Prostate gland (tissue), 2 donors: ENCODE results near the gene C16orf82. TPM values are rescaled to one million over a fixed set of nuclear protein-coding genes. Genes with fewer than 3 reads are reported as not detected.

Experiments
- DNase-seq: peaks from one replicate; pipeline ENCODE4 v3.0.0-alpha.2; 2019; ENCODE audit warnings: low spot score
- H3K27ac ChIP-seq, 2 donors: fragments of 200-600 bp; sonication (generic); 2 replicates each; pipeline ENCODE4 v1.5.1; 2017 to 2019
- H3K27me3 ChIP-seq: fragments of 200-600 bp; sonication (generic); replicated peaks from 2 replicates; pipeline ENCODE4 v1.5.1; 2019; ENCODE audit not compliant: insufficient read depth
- H3K36me3 ChIP-seq, 2 donors: fragments of 200-600 bp; sonication (generic); 1 replicate in 1 of 2; 2 replicates in 1 of 2; pipeline versions ENCODE4 v1.5.1 to v1.8.1; 2017 to 2019
- H3K4me1 ChIP-seq: fragments of 200-600 bp; sonication (generic); replicated peaks from 2 replicates; pipeline ENCODE4 v1.5.1; 2019
- H3K4me3 ChIP-seq, 2 donors: fragments of 200-600 bp; sonication (generic); 2 replicates each; pipeline ENCODE4 v1.5.1; 2017 to 2019
- H3K9me3 ChIP-seq: fragments of 200-600 bp; sonication (generic); 2 replicates; pipeline ENCODE4 v1.5.1; 2017
- POLR2A ChIP-seq: fragments of 450-650 bp; IDR thresholded peaks from one replicate; pipeline ENCODE4 v1.6.1; 2016; ENCODE audit warnings: antibody characterized with exemption, mild to moderate bottlenecking
- POLR2AphosphoS5 ChIP-seq: sonication (generic); formaldehyde crosslinking; IDR thresholded peaks from one replicate; pipeline ENCODE4 v1.6.1; 2017; ENCODE audit warnings: antibody characterized with exemption
- WGBS: methylation state at CpG from one replicate; pipeline ENCODE4 v1.1.5; 2018; 5-methylcytosine and 5-hydroxymethylcytosine counted together
- intact Hi-C: fragments of 100-400 bp; cut with DNase I; formaldehyde crosslinking; loops from one replicate; pipeline ENCODE4 v1.14.2; 2022
- total RNA-seq, 2 donors: library from RNA; depleted of rRNA; stranded (reverse); fragments of >200 nt; gene quantifications; one replicate each; pipeline ENCODE4 v1.1.0, GENCODE V29; 2016
- TF ChIP-seq, protein P1 (sequence below), 4 experiments: fragments of 200-600 bp in 2 of 4; fragments of 450-650 bp in 2 of 4; sonication (generic) in 2 of 4; IDR thresholded peaks; 1 replicate in 3 of 4; 2 replicates in 1 of 4; pipeline ENCODE4 v1.5.1; 2016 to 2019; ENCODE audit warnings: antibody characterized with exemption in 4 of 4, mild to moderate bottlenecking in 2 of 4, moderate library complexity in 2 of 4

C16orf82 gene
- total RNA-seq, 2 donors from 2014 or later, result 15.6 TPM; not detected in 1

DNA sequence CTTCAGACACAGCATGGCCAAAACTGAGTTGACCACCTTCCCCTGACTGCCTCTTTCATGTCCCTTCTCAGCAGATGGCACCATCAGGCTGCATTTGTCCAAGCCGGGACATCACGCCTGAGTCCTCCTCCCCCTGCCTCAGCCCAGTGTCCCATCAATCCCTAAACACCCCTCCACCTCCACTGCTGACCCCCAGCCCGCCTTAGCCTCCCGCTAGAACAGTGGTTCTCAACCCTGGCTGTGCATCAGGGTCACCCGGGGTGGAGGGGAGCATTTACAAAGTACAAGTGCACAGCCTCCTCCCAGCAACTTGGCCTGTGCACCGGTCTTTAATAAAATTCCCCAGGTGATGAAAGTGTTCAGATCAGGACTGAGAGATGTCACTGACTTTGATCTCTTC, 4.0 kb downstream of the C16orf82 start:
- TF ChIP-seq, protein P1, sequence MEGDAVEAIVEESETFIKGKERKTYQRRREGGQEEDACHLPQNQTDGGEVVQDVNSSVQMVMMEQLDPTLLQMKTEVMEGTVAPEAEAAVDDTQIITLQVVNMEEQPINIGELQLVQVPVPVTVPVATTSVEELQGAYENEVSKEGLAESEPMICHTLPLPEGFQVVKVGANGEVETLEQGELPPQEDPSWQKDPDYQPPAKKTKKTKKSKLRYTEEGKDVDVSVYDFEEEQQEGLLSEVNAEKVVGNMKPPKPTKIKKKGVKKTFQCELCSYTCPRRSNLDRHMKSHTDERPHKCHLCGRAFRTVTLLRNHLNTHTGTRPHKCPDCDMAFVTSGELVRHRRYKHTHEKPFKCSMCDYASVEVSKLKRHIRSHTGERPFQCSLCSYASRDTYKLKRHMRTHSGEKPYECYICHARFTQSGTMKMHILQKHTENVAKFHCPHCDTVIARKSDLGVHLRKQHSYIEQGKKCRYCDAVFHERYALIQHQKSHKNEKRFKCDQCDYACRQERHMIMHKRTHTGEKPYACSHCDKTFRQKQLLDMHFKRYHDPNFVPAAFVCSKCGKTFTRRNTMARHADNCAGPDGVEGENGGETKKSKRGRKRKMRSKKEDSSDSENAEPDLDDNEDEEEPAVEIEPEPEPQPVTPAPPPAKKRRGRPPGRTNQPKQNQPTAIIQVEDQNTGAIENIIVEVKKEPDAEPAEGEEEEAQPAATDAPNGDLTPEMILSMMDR (IDR thresholded peaks at IDR 0.05), result no peak
- TF ChIP-seq POLR2AphosphoS5 (no peak), POLR2A (no peak)
- Histone ChIP-seq H3K27ac (no peak overlapping the region), H3K4me1 (no peaks in the 10 kb centered on the region), H3K27me3 (no peaks in the 10 kb centered on the region), H3K36me3 (no peaks in the 10 kb centered on the region), H3K4me3 (no peak overlapping the region), H3K9me3 (no peaks in the 10 kb centered on the region)
- WGBS, result 83% methylated on average over 6 of the region's 6 CpGs
- intact Hi-C loops, result no loop called here
- DNase-seq, result no peak

DNA sequence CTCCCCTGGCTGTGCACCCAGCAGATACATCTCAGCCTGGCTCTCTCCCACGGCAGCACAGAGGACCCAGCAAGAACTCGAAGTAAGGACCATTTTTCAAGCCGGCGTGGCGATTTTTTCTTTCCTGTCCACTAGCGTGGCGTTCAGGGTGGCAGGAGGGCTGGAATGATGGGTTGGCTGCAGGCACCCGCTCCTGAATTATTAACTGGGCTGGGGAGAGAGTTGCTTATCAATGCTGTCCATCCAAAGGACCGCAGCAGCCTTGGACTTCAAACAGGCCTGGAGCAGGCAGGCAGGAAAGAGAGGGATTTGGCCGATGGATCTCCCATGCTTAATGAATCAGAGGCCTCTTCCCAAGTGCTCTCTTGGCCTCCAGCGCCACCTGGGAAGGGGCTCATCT, 7.0 kb downstream of the C16orf82 start:
- H3K9me3 ChIP-seq, result no peaks in the 10 kb centered on the region
- no peaks in the 10 kb centered on the region for H3K27me3 ChIP-seq
- H3K4me1 ChIP-seq, result no peaks in the 10 kb centered on the region
- no peaks in the 10 kb centered on the region for H3K36me3 ChIP-seq
- 84% methylated on average over 11 of the region's 11 CpGs for WGBS
- no peak for DNase-seq
- H3K27ac ChIP-seq, result no peak overlapping the region
- intact Hi-C loops, result no loop called here
- TF ChIP-seq, protein P1 (IDR thresholded peaks at IDR 0.05), result no peak
- TF ChIP-seq POLR2A (no peak), POLR2AphosphoS5 (no peak)
- H3K4me3 ChIP-seq, result no peak overlapping the region

DNA sequence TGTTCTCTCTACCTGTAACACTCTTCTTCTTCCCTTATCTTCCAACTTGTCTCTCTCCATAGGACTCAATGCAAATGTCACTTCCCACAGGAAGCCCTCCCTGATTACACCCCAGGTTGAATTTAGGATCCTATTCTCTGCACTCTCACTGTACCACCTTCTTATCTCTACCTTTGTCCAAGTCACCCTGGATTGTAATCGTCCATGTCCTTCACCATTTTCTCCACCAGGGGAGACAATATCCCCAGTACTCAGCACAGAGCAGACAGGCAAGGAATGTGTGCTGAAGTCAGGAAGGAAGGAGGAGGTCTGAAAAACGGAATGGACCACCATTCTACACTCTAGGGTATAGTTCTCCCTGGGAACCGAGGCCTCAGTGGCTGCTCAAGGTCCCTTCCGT, 14.2 kb downstream of the C16orf82 start:
- DNase-seq, result no peak
- TF ChIP-seq, protein P1 (IDR thresholded peaks at IDR 0.05), result no peak
- TF ChIP-seq POLR2A (no peak), POLR2AphosphoS5 (no peak)
- 24% methylated on average over 4 of the region's 4 CpGs for WGBS
- no peak overlapping the region for H3K4me3 ChIP-seq
- H3K27me3 ChIP-seq, result peaks cover 4% of the 10 kb centered on the region
- H3K36me3 ChIP-seq, result no peaks in the 10 kb centered on the region
- H3K4me1 ChIP-seq, result no peaks in the 10 kb centered on the region
- intact Hi-C loops, result no loop called here
- H3K27ac ChIP-seq, result no peak overlapping the region
- H3K9me3 ChIP-seq, result no peaks in the 10 kb centered on the region

DNA sequence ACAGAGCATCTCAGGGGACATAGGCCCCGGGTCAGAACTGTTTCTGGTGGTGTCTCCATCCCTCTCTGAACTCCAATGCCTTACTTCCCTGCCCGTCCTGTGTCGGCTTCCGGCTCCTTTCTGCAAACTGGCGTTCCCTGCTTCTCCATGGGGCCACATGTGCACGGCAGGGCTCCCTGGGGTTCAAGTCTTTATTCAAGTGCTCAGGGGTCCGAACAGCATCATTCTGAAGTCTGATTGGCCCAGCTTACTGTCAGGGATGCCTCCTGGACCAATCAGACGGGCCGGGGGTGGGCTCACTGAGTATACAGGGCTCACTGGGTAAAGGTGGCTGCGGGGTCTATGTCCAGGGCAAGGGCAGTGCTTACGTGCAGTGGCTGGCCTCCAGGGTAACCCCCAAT, 17.1 kb downstream of the C16orf82 start:
- no peak for DNase-seq
- peaks cover 4% of the 10 kb centered on the region for H3K27me3 ChIP-seq
- no peak overlapping the region for H3K4me3 ChIP-seq
- TF ChIP-seq POLR2AphosphoS5, result no peak
- TF ChIP-seq POLR2A, result no peak
- TF ChIP-seq, protein P1 (IDR thresholded peaks at IDR 0.05), result no peak
- intact Hi-C loops, result no loop called here
- H3K36me3 ChIP-seq, result no peaks in the 10 kb centered on the region
- H3K27ac ChIP-seq, result no peak overlapping the region
- WGBS, result 49% methylated on average over 11 of the region's 11 CpGs
- H3K9me3 ChIP-seq, result no peaks in the 10 kb centered on the region
- no peaks in the 10 kb centered on the region for H3K4me1 ChIP-seq

DNA sequence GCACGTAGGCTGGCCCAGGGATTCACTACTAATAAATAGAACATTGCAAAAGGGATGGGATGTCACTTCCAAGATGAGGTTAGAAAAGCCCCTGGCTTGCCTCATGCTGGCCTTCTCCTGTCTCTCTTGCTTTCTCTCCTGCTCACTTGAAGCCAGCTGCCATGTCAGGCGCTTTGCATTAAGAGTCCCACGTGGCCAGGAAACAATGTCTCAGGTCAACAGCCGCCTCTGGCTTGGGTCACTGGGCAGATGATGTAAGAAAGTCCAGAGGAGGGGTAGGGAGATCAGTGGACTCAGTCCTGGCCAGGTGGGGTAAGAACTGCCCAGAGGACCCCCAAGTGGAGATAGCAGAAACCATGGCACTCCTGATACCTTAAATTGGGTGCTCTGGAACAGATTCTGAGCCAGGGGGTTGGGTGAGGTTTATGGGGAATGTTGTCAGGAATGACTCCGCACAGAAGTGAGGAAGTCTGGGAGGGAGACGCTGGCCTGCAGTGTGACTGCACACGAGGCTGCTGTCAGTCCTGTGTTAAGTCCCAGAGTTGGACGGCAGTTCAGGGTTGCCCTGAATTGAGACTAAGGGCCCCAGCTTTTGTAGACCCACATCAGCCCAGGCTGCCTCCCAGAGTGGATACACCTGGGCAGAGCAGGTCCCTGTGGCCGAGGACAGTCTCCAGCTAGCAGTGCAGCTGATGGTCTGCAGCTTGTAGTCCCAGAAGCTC, 17.7 kb downstream of the C16orf82 start:
- no peak for DNase-seq
- no peaks in the 10 kb centered on the region for H3K9me3 ChIP-seq
- peaks cover 4% of the 10 kb centered on the region for H3K27me3 ChIP-seq
- WGBS, result 46% methylated on average over 9 of the region's 9 CpGs
- intact Hi-C loops, result no loop called here
- no peak overlapping the region for H3K4me3 ChIP-seq
- H3K27ac ChIP-seq, result no peak overlapping the region
- TF ChIP-seq, protein P1 (IDR thresholded peaks at IDR 0.05), result no peak
- TF ChIP-seq POLR2AphosphoS5 (no peak), POLR2A (no peak)
- H3K36me3 ChIP-seq, result no peaks in the 10 kb centered on the region
- no peaks in the 10 kb centered on the region for H3K4me1 ChIP-seq
